Colonic mucosa (tissue), 4 donors: ENCODE data around the gene ARID1B. TPM values are rescaled to one million over a fixed set of nuclear protein-coding genes. Genes with fewer than 3 reads are reported as not detected.

Experiments used
- DNase-seq: peaks from one replicate; pipeline ENCODE4 v3.0.0-alpha.2; 2020
- H3K27ac ChIP-seq: fragments of 200-600 bp; one replicate; pipeline ENCODE4 v1.8.0; 2021
- H3K27me3 ChIP-seq: fragments of 200-600 bp; one replicate; pipeline ENCODE4 v1.8.0; 2021
- H3K36me3 ChIP-seq: fragments of 200-600 bp; one replicate; pipeline ENCODE4 v1.8.0; 2021
- H3K4me1 ChIP-seq: fragments of 200-600 bp; one replicate; pipeline ENCODE4 v1.8.0; 2021; ENCODE audit warnings: mild to moderate bottlenecking
- H3K4me3 ChIP-seq: fragments of 200-600 bp; one replicate; pipeline ENCODE4 v1.8.0; 2021
- H3K9ac ChIP-seq, 2 donors: one replicate each; pipeline ENCODE4 v1.7.0; 2013; ENCODE audit warnings: control low read depth in 2 of 2, low read depth in 2 of 2, low read length in 2 of 2
- H3K9me3 ChIP-seq: fragments of 200-600 bp; one replicate; pipeline ENCODE4 v1.8.0; 2021
- intact Hi-C: fragments of 100-400 bp; cut with DNase I; formaldehyde crosslinking; loops from one replicate; pipeline ENCODE4 v1.14.1; 2022
- total RNA-seq, 2 donors: library from RNA; stranded (reverse); fragmentation: NEBNext Ultra II Directional in 1 of 2; extraction: Animal tissue kit (Norgen Biotek cat#: 25700) in 1 of 2; gene quantifications; one replicate each; pipeline ENCODE4 v1.2.1, GENCODE V29; 2021
- TF ChIP-seq, protein P1 (sequence below): fragments of 200-600 bp; IDR thresholded peaks from one replicate; pipeline ENCODE4 v1.8.0; 2022; ENCODE audit warnings: antibody characterized with exemption, mild to moderate bottlenecking
- donor health status: healthy.
- donor health status: DM: no; HTN: no; CAD: no.
- donor health status: DM: no; HTN: no; CAD: no.

ARID1B gene
- total RNA-seq, 2 donors from 2014 or later: 61.3 to 71.5 TPM

DNA sequence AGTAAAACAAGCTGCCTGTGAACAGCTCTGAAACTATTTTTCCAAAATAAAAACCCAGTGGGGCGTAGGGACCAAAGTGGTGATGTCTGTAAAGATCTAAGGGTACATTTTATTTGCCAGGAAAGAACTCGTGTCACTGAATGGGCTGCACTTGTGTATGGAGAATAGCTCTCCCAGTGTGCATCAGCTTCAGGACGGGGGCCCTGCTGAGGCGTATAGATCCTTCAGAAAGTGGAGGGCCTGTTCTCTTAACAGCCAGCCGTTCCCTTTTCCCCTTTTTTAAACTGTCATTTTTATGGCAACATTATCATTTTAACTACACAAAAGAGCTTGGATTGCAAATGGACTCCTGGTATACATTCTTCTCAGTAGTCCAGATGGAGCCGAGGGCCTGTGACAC is 408.8 kb downstream of the ARID1B start:
- intact Hi-C loops: loop anchor here (5.0 to 10.0 kb wide), 2 partner anchors 149 to 621 kb away; no protein-coding TSS in a partner anchor
- Histone ChIP-seq H3K27ac (no peak overlapping the region), H3K9me3 (no peaks in the 10 kb centered on the region), H3K9ac (no peak overlapping the region), H3K4me1 (no peaks in the 10 kb centered on the region), H3K36me3 (peaks cover 13% of the 10 kb centered on the region), H3K4me3 (no peak overlapping the region), H3K27me3 (no peaks in the 10 kb centered on the region)
- TF ChIP-seq, protein P1, sequence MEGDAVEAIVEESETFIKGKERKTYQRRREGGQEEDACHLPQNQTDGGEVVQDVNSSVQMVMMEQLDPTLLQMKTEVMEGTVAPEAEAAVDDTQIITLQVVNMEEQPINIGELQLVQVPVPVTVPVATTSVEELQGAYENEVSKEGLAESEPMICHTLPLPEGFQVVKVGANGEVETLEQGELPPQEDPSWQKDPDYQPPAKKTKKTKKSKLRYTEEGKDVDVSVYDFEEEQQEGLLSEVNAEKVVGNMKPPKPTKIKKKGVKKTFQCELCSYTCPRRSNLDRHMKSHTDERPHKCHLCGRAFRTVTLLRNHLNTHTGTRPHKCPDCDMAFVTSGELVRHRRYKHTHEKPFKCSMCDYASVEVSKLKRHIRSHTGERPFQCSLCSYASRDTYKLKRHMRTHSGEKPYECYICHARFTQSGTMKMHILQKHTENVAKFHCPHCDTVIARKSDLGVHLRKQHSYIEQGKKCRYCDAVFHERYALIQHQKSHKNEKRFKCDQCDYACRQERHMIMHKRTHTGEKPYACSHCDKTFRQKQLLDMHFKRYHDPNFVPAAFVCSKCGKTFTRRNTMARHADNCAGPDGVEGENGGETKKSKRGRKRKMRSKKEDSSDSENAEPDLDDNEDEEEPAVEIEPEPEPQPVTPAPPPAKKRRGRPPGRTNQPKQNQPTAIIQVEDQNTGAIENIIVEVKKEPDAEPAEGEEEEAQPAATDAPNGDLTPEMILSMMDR: no peak
- no peak for DNase-seq

DNA sequence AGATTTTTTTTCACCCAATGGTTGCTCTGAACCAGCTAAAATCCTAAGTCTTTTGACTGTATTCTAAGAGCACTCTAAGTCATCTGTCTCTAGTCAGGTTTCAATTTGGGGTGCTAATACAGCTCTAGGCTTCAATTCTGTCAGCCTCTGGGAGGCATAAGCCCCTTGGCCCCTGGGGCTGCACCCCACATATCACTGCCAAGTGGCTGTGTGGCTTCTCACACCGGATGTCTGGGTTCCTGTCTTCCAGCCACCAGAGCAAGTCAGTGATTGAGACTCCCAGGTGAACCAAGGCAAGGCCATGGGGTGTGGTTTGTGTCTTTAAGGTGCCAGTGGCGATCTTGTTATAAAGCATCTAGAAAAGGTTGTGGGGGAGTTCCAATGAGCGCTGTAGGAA is 409.6 kb downstream of the ARID1B start:
- no peaks in the 10 kb centered on the region for H3K27me3 ChIP-seq
- intact Hi-C loops: loop anchor here (5.0 to 10.0 kb wide), 2 partner anchors 149 to 622 kb away; no protein-coding TSS in a partner anchor
- no peak overlapping the region for H3K9ac ChIP-seq

DNA sequence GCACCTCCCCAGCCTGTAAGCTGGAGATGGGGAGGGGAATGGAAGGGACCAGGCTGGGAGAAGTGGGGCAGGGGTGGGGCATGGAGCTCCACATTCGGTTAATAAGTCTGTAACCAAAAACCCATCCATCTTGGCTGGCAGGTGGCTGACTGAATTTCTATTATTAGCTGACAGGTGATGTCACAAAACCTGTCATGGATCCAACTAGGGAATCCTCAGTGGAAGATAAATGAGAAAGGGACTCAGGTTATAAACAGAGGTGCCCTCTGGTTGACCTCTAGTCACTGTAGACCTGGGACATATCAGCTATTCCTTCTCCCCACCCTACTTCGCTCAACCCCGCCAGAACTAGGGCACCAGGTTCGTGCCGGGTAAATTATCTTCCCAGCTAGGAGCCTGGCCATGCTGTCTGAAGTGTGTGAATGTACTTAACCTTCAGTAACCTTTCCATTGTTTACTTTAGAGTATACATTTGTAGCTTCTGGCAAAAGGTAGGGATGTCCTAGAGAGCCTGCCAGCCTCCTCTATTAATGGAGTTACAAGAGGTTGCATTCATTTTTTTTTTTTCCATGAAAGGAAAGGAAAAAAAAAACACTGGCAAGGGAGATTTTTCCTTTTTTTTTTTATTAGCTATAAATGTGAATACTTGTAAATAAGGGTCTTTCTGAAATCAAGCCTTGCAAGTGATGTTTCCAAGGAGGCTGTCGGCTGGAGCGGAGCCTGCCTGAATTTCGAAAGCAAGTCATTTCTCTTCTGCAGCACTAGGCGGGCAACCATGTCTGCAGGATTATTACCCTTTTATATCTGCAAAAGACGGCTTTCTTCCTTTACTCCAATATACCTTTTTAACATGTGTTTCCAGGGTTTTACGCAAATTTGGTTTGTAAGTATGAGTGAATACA is 410.3 kb downstream of the ARID1B start:
- no peak overlapping the region for H3K27ac ChIP-seq

More for the DNA sequence above, 409.6 kb downstream of the ARID1B start:
- Histone ChIP-seq H3K36me3 (peaks cover 13% of the 10 kb centered on the region), H3K4me1 (no peaks in the 10 kb centered on the region), H3K4me3 (no peak overlapping the region), H3K9me3 (no peaks in the 10 kb centered on the region), H3K27ac (no peak overlapping the region)
- TF ChIP-seq, protein P1: no peak
- DNase-seq: no peak

DNA sequence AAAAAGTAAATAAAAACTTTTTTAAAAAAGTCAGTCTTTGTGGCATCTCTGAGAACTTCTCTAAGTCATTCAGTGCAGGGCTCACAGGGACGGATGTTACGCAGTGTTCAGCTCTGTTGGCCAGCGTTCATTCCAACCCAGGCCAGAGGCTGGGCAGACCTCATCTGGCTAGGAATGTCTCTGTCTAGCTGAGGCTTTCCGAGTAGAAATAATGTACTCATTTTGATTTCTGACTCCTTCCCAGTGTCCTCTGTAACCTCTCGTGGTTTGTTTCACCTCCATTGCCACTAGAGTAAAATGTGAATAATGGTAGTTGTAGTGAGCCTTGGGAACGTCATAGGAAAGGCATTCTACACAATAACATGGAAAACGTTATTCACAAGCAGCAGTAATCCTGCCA is 411.0 kb downstream of the ARID1B start:
- TF ChIP-seq, protein P1: no peak
- no peak for DNase-seq
- H3K27ac ChIP-seq: no peak overlapping the region
- no peak overlapping the region for H3K9ac ChIP-seq
- intact Hi-C loops: loop anchor here (5.0 to 10.0 kb wide), 2 partner anchors 151 to 623 kb away; no protein-coding TSS in a partner anchor
- peaks cover 13% of the 10 kb centered on the region for H3K36me3 ChIP-seq
- H3K4me3 ChIP-seq: no peak overlapping the region
- no peaks in the 10 kb centered on the region for H3K27me3 ChIP-seq
- H3K9me3 ChIP-seq: no peaks in the 10 kb centered on the region
- no peaks in the 10 kb centered on the region for H3K4me1 ChIP-seq

More for the DNA sequence above, 410.3 kb downstream of the ARID1B start:
- H3K27me3 ChIP-seq: no peaks in the 10 kb centered on the region
- DNase-seq: no peak
- intact Hi-C loops: loop anchor here (5.0 to 10.0 kb wide), 2 partner anchors 150 to 623 kb away; no protein-coding TSS in a partner anchor
- H3K9me3 ChIP-seq: no peaks in the 10 kb centered on the region
- TF ChIP-seq, protein P1: no peak
- H3K9ac ChIP-seq: no peak overlapping the region
- no peaks in the 10 kb centered on the region for H3K4me1 ChIP-seq
- H3K36me3 ChIP-seq: peaks cover 13% of the 10 kb centered on the region
- no peak overlapping the region for H3K4me3 ChIP-seq

DNA sequence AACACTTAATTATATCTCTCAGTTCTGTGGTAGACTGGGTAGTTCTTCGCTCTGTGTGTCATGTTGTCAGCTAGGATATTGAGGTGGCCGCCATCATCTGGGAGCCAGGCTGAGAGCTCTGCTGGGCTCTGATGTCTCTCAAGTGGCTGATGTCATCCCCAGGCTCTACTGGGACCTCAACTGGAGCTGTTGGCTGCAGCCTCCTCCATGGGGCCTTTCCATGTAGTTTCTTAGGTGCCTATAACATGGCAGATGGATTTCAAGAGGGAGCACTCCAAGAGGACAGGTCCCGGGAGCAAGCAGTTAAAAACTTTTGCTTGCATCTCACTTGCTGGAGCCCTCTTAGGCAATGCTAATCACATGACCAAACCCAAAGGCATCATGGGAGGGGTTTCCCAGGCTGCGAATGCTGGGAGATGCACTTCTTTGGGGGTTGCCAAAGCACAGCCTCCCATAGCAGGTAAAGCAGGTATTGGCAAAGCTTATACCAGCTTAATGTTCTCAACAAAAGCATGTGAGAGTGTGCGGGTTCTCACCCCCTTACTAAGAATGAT is 416.3 kb downstream of the ARID1B start:
- H3K9me3 ChIP-seq: no peaks in the 10 kb centered on the region

More for the DNA sequence above, 416.3 kb downstream of the ARID1B start:
- intact Hi-C loops: no loop called here
- no peaks in the 10 kb centered on the region for H3K4me1 ChIP-seq
- peaks cover 10% of the 10 kb centered on the region for H3K36me3 ChIP-seq
- no peak overlapping the region for H3K27ac ChIP-seq
- TF ChIP-seq, protein P1: no peak
- DNase-seq: no peak
- no peaks in the 10 kb centered on the region for H3K27me3 ChIP-seq
- H3K9ac ChIP-seq: no peak overlapping the region
- no peak overlapping the region for H3K4me3 ChIP-seq
